NT2/D1 (cell line): Measurements from ENCODE around the gene CCNA1.

ENCODE experiments used
- SUZ12 ChIP-seq: IDR thresholded peaks from 2 replicates; pipeline ENCODE4 v1.6.1; 2011; ENCODE audit not compliant: insufficient read length, insufficient read depth; ENCODE audit errors: extremely low read depth
- YY1 ChIP-seq: IDR thresholded peaks from 2 replicates; pipeline ENCODE4 v1.6.1; 2011; ENCODE audit not compliant: insufficient read length, insufficient read depth
- ZNF274 ChIP-seq: IDR thresholded peaks from 2 replicates; pipeline ENCODE4 v1.6.1; 2011; ENCODE audit warnings: mild to moderate bottlenecking, low read depth, low read length

GRCh38 chr13:36461506-36461905 lies 29.2 kb downstream of the CCNA1 start:
- TF ChIP-seq SUZ12 (no peak), ZNF274 (no peak), YY1 (no peak)
